Endothelial cell (in vitro differentiated cells): ENCODE results near the gene IGFBP3. TPM values are rescaled to one million over a fixed set of nuclear protein-coding genes. Genes with fewer than 3 reads are reported as not detected.

ENCODE experiments used
- DNase-seq: peaks from one replicate; pipeline ENCODE4 v3.0.0; 2021; ENCODE audit warnings: low spot score
- H3K27ac Mint-ChIP-seq: one replicate; pipeline ENCODE4 v1.8.0; 2021; ENCODE audit warnings: mixed read lengths, inconsistent platforms; ENCODE audit not compliant: unreplicated experiment
- H3K27me3 Mint-ChIP-seq: one replicate; pipeline ENCODE4 v1.8.0; 2021; ENCODE audit warnings: mild to moderate bottlenecking, moderate library complexity, mixed read lengths, inconsistent platforms; ENCODE audit not compliant: unreplicated experiment
- H3K36me3 Mint-ChIP-seq: one replicate; pipeline ENCODE4 v1.8.0; 2021; ENCODE audit warnings: mild to moderate bottlenecking, low read depth, mixed read lengths, inconsistent platforms; ENCODE audit not compliant: unreplicated experiment
- H3K4me1 Mint-ChIP-seq: one replicate; pipeline ENCODE4 v1.8.0; 2021; ENCODE audit warnings: mild to moderate bottlenecking, mixed read lengths, inconsistent platforms; ENCODE audit not compliant: unreplicated experiment
- H3K4me3 Mint-ChIP-seq: one replicate; pipeline ENCODE4 v1.8.0; 2021; ENCODE audit warnings: mild to moderate bottlenecking, mixed read lengths, inconsistent platforms; ENCODE audit not compliant: unreplicated experiment
- H3K9me3 Mint-ChIP-seq: one replicate; pipeline ENCODE4 v1.8.0; 2021; ENCODE audit warnings: mixed read lengths, inconsistent platforms; ENCODE audit not compliant: unreplicated experiment
- CTCF ChIP-seq: fragments of 200-600 bp; sonication (generic); IDR thresholded peaks from one replicate; pipeline ENCODE4 v1.5.0; 2021; ENCODE audit warnings: antibody characterized with exemption; ENCODE audit not compliant: unreplicated experiment
- long read RNA-seq: library from polyadenylated mRNA; unstranded; transcript quantifications from one replicate; pipeline ENCODE4 v2.0.0, GENCODE V29; 2020; ENCODE audit not compliant: unreplicated experiment
- total RNA-seq: library from RNA; stranded (reverse); fragmentation: NEBNext Ultra II Directional; extraction: Animal tissue kit (Norgen Biotek cat#: 25700); gene quantifications from one replicate; pipeline ENCODE4 v1.2.1, GENCODE V29; 2021; ENCODE audit not compliant: unreplicated experiment

The IGFBP3 gene
- 125 TPM for total RNA-seq
- long read RNA-seq, transcript IGFBP3-201 (5 exons, 2,262 nt) = major isoform, 120 of 128 reads
- long read RNA-seq, partial matches to known transcripts = 1 of 128 reads
- long read RNA-seq, other reads (novel, unspliced or antisense) = 7 of 128 reads

GRCh38 chr7:45920502-45921380 lies at the start of gene IGFBP3:
IGFBP3 (minus strand) TSS chr7:45921272; CDS start chr7:45921140, 132 bp downstream.
- no peak for TF ChIP-seq CTCF
- H3K4me3 Mint-ChIP-seq = peak within 1 kb of the TSS; percentile 90
- H3K27ac Mint-ChIP-seq = no peak within 1 kb of the TSS
- DNase-seq = peak; percentile 61
- H3K27me3 Mint-ChIP-seq = peaks cover 25% of the 10 kb centered on the region
- H3K9me3 Mint-ChIP-seq = no peaks in the 10 kb centered on the region
- peaks cover 11% of the 10 kb centered on the region for H3K36me3 Mint-ChIP-seq
- H3K4me1 Mint-ChIP-seq = peaks cover 46% of the 10 kb centered on the region

GRCh38 chr7:45970454-45970853 lies 49.4 kb upstream of the IGFBP3 start:
- no peak overlapping the region for H3K4me3 Mint-ChIP-seq
- H3K27ac Mint-ChIP-seq = no peak overlapping the region

GRCh38 chr7:45969940-45970339 lies 48.9 kb upstream of the IGFBP3 start:
- TF ChIP-seq CTCF = no peak
- H3K27me3 Mint-ChIP-seq = peaks cover 8% of the 10 kb centered on the region
- H3K27ac Mint-ChIP-seq = no peak overlapping the region
- no peak for DNase-seq
- peaks cover 16% of the 10 kb centered on the region for H3K4me1 Mint-ChIP-seq
- H3K9me3 Mint-ChIP-seq = no peaks in the 10 kb centered on the region
- H3K4me3 Mint-ChIP-seq = no peak overlapping the region
- peaks cover 3% of the 10 kb centered on the region for H3K36me3 Mint-ChIP-seq

More at GRCh38 chr7:45970454-45970853, 49.4 kb upstream of the IGFBP3 start:
- peaks cover 16% of the 10 kb centered on the region for H3K4me1 Mint-ChIP-seq
- H3K36me3 Mint-ChIP-seq = peaks cover 3% of the 10 kb centered on the region
- no peak for TF ChIP-seq CTCF
- H3K27me3 Mint-ChIP-seq = peaks cover 8% of the 10 kb centered on the region
- DNase-seq = no peak
- H3K9me3 Mint-ChIP-seq = no peaks in the 10 kb centered on the region

- TF ChIP-seq CTCF = no peak
- no peak for DNase-seq
- H3K4me3 Mint-ChIP-seq = no peak overlapping the region
- H3K9me3 Mint-ChIP-seq = no peaks in the 10 kb centered on the region
- H3K27me3 Mint-ChIP-seq = peaks cover 8% of the 10 kb centered on the region
- no peak overlapping the region for H3K27ac Mint-ChIP-seq
- no peaks in the 10 kb centered on the region for H3K36me3 Mint-ChIP-seq
- peaks cover 13% of the 10 kb centered on the region for H3K4me1 Mint-ChIP-seq
Observed at GRCh38 chr7:45968856-45969541, 47.9 kb upstream of the IGFBP3 start.
